Measurements from ENCODE around the gene MAP10. TPM values are rescaled to one million over a fixed set of nuclear protein-coding genes. Genes with fewer than 3 reads are reported as not detected.

MAP10 gene
- total and polyA plus RNA-seq, 2 donors (not counting 1 experiment from before 2014, with no cell fraction given) = 0.98 to 2.6 TPM

DNA sequence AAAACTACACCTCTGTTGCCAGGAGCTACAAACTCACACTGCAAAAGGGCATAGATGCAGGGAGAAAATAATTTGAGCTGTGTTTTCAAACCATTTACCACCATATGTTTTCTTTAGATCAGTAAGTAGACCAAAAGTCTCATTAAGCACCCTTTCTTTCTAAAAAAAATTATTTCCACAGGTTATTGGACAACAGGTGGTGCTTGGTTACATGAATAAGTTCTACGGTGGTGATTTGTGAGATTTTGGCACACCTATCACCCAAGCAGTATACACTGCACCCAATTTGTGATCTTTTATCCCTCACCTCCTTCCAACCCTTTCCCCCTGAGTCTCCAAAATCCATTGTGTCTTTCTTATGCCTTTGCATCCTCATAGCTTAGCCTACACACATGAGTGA, 21.1 kb downstream of the MAP10 start:
- Histone ChIP-seq H3K4me1 (ENCODE audit: control insufficient read depth, extremely low read depth, insufficient read depth, low read length) (no peaks in the 10 kb centered on the region), H3K4me2 (ENCODE audit: extremely low read depth, insufficient read depth, low read length) (no peak overlapping the region), H2AFZ (ENCODE audit: low read length) (no peak overlapping the region), H3K27ac (ENCODE audit: insufficient read depth, low read length) (no peak overlapping the region), H3K4me3 (replicated peaks in 1 of 4; ENCODE audit: control extremely low read depth in 1 of 4, insufficient read depth in 1 of 4, low read depth in 3 of 4, low read length in 4 of 4) (no peak overlapping the region), H3K36me3 (ENCODE audit: control insufficient read depth, insufficient read depth, low read length) (no peaks in the 10 kb centered on the region), H3K27me3 (ENCODE audit: control insufficient read depth, insufficient read depth, low read length) (no peaks in the 10 kb centered on the region), H3K79me2 (ENCODE audit: control insufficient read depth, insufficient read depth, low read length) (no peaks in the 10 kb centered on the region), H3K9ac (ENCODE audit: insufficient read depth, low read length) (no peak overlapping the region), H4K20me1 (ENCODE audit: control insufficient read depth, extremely low read depth, insufficient read depth, low read length) (no peaks in the 10 kb centered on the region), H3K9me3 (ENCODE audit: control insufficient read depth, insufficient read depth, low read depth, low read length) (no peaks in the 10 kb centered on the region)
- no peak for DNase-seq (ENCODE audit: low read depth in 2 of 2)
- TF ChIP-seq, protein P1, sequence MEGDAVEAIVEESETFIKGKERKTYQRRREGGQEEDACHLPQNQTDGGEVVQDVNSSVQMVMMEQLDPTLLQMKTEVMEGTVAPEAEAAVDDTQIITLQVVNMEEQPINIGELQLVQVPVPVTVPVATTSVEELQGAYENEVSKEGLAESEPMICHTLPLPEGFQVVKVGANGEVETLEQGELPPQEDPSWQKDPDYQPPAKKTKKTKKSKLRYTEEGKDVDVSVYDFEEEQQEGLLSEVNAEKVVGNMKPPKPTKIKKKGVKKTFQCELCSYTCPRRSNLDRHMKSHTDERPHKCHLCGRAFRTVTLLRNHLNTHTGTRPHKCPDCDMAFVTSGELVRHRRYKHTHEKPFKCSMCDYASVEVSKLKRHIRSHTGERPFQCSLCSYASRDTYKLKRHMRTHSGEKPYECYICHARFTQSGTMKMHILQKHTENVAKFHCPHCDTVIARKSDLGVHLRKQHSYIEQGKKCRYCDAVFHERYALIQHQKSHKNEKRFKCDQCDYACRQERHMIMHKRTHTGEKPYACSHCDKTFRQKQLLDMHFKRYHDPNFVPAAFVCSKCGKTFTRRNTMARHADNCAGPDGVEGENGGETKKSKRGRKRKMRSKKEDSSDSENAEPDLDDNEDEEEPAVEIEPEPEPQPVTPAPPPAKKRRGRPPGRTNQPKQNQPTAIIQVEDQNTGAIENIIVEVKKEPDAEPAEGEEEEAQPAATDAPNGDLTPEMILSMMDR (conservative IDR thresholded peaks at IDR 0.05 in 1 of 2, IDR thresholded peaks at IDR 0.05 in 1 of 2; ENCODE audit: low read depth in 1 of 2, low read length in 2 of 2) = no peak
- no peak for TF ChIP-seq EZH2 (IDR thresholded peaks at IDR 0.05; ENCODE audit: low read length, missing control alignments)

DNA sequence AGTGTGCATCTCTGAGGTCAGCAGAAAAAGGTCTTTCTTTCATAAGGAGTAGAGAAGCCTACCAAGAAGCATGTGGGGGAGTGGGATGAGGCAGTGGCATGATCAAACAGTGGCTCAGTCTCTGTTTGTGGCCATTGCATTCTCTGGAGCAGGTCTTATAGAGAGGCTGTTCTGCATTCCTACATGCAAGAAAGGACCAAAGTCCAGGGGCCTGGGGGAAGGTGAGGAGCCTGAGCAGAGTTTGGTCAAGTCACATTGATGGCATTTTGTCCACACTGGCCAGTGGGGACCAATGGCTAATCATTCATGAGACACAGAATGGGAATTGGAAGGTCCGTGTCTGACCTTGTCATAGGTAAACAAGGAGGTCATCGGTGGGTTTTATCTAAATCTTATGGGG, 25.4 kb downstream of the MAP10 start:
- no peaks in the 10 kb centered on the region for H3K36me3 ChIP-seq (ENCODE audit: control insufficient read depth, insufficient read depth, low read length)
- no peak overlapping the region for H3K27ac ChIP-seq (ENCODE audit: insufficient read depth, low read length)
- H3K4me2 ChIP-seq (ENCODE audit: extremely low read depth, insufficient read depth, low read length) = no peak overlapping the region
- TF ChIP-seq EZH2 (IDR thresholded peaks at IDR 0.05; ENCODE audit: low read length, missing control alignments) = no peak
- TF ChIP-seq, protein P1 (conservative IDR thresholded peaks at IDR 0.05 in 1 of 2, IDR thresholded peaks at IDR 0.05 in 1 of 2; ENCODE audit: low read depth in 1 of 2, low read length in 2 of 2) = no peak
- H3K9ac ChIP-seq (ENCODE audit: insufficient read depth, low read length) = no peak overlapping the region
- no peaks in the 10 kb centered on the region for H3K4me1 ChIP-seq (ENCODE audit: control insufficient read depth, extremely low read depth, insufficient read depth, low read length)
- H3K79me2 ChIP-seq (ENCODE audit: control insufficient read depth, insufficient read depth, low read length) = no peaks in the 10 kb centered on the region
- H3K27me3 ChIP-seq (ENCODE audit: control insufficient read depth, insufficient read depth, low read length) = no peaks in the 10 kb centered on the region
- no peaks in the 10 kb centered on the region for H3K9me3 ChIP-seq (ENCODE audit: control insufficient read depth, insufficient read depth, low read depth, low read length)
- H2AFZ ChIP-seq (ENCODE audit: low read length) = no peak overlapping the region
- no peaks in the 10 kb centered on the region for H4K20me1 ChIP-seq (ENCODE audit: control insufficient read depth, extremely low read depth, insufficient read depth, low read length)
- no peak for DNase-seq (ENCODE audit: low read depth in 2 of 2)
- no peak overlapping the region for H3K4me3 ChIP-seq (replicated peaks in 1 of 4; ENCODE audit: control extremely low read depth in 1 of 4, insufficient read depth in 1 of 4, low read depth in 3 of 4, low read length in 4 of 4)

DNA sequence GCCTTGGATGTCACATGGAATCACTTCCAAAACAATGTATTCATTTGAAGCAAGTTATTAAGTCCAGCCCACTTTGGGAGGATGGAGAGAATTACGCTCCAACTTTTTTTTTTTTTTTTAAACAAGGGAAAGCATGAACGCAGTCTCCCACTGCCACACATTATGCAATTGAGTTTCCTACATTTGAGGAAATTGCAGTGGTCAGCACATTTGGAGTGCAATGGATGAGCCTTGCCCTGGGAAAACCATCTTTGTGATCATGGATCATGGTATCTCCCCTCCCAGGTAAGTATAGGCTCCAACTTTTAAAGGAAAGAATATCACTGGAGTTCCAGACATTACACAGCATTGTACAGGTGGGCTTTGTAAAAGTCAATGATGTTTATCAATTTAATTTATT, 26.7 kb downstream of the MAP10 start:
- Histone ChIP-seq H3K79me2 (ENCODE audit: control insufficient read depth, insufficient read depth, low read length) (no peaks in the 10 kb centered on the region), H4K20me1 (ENCODE audit: control insufficient read depth, extremely low read depth, insufficient read depth, low read length) (no peaks in the 10 kb centered on the region), H3K9ac (ENCODE audit: insufficient read depth, low read length) (no peak overlapping the region), H3K27ac (ENCODE audit: insufficient read depth, low read length) (no peak overlapping the region), H3K36me3 (ENCODE audit: control insufficient read depth, insufficient read depth, low read length) (no peaks in the 10 kb centered on the region), H3K27me3 (ENCODE audit: control insufficient read depth, insufficient read depth, low read length) (no peaks in the 10 kb centered on the region), H3K9me3 (ENCODE audit: control insufficient read depth, insufficient read depth, low read depth, low read length) (no peaks in the 10 kb centered on the region), H3K4me1 (ENCODE audit: control insufficient read depth, extremely low read depth, insufficient read depth, low read length) (no peaks in the 10 kb centered on the region), H3K4me3 (replicated peaks in 1 of 4; ENCODE audit: control extremely low read depth in 1 of 4, insufficient read depth in 1 of 4, low read depth in 3 of 4, low read length in 4 of 4) (no peak overlapping the region), H3K4me2 (ENCODE audit: extremely low read depth, insufficient read depth, low read length) (no peak overlapping the region), H2AFZ (ENCODE audit: low read length) (no peak overlapping the region)
- DNase-seq (ENCODE audit: low read depth in 2 of 2) = no peak
- TF ChIP-seq EZH2 (IDR thresholded peaks at IDR 0.05; ENCODE audit: low read length, missing control alignments) = no peak
- TF ChIP-seq, protein P1 (conservative IDR thresholded peaks at IDR 0.05 in 1 of 2, IDR thresholded peaks at IDR 0.05 in 1 of 2; ENCODE audit: low read depth in 1 of 2, low read length in 2 of 2) = no peak
